Transverse colon (tissue), 4 donors: ENCODE measurements around the gene PRR7. TPM values are rescaled to one million over a fixed set of nuclear protein-coding genes. Genes with fewer than 3 reads are reported as not detected.
A peak's percentile ranks its signal among the peaks of the same experiment; 100 is the strongest.

Experiments
- DNase-seq: peaks from one replicate; pipeline ENCODE4 v3.0.0-alpha.2; 2019
- H3K27ac ChIP-seq, 4 donors: fragments of 200-600 bp; sonication (generic); 2 replicates each; pipeline ENCODE4 v1.5.1; 2016 to 2018; ENCODE audit warnings: inconsistent platforms in 4 of 4
- H3K27me3 ChIP-seq: fragments of 200-600 bp; sonication (generic); 2 replicates; pipeline ENCODE4 v1.5.1; 2017; ENCODE audit warnings: inconsistent platforms
- H3K36me3 ChIP-seq, 4 donors: fragments of 200-600 bp; sonication (generic); 2 replicates each; pipeline ENCODE4 v1.5.1; 2017 to 2019; ENCODE audit warnings: inconsistent platforms in 4 of 4
- H3K4me1 ChIP-seq, 4 donors: fragments of 200-600 bp; sonication (generic); 2 replicates each; pipeline ENCODE4 v1.5.1; 2017 to 2020; ENCODE audit warnings: inconsistent platforms in 4 of 4
- H3K4me3 ChIP-seq, 4 donors: fragments of 200-600 bp; sonication (generic); 1 replicate in 1 of 4; 2 replicates in 3 of 4; pipeline versions ENCODE4 v1.5.1 to v1.6.1; 2017 to 2019; ENCODE audit warnings: inconsistent platforms in 4 of 4
- H3K9me3 ChIP-seq, 2 donors: fragments of 200-600 bp; sonication (generic); 2 replicates each; pipeline ENCODE4 v1.5.1; 2017 to 2019; ENCODE audit warnings: inconsistent platforms in 2 of 2
- CTCF ChIP-seq, 5 experiments: fragments of 200-600 bp in 3 of 5; fragments of 450-650 bp in 2 of 5; sonication (generic) in 3 of 5; IDR thresholded peaks; 1 replicate in 2 of 5; 2 replicates in 3 of 5; pipeline ENCODE4 v1.5.1; 2016 to 2017; ENCODE audit warnings: antibody characterized with exemption in 5 of 5, inconsistent platforms in 3 of 5, mild to moderate bottlenecking in 2 of 5, moderate library complexity in 1 of 5
- EP300 ChIP-seq: sonication (generic); formaldehyde crosslinking; IDR thresholded peaks from one replicate; pipeline ENCODE4 v1.6.1; 2017; ENCODE audit warnings: antibody characterized with exemption, low read depth
- POLR2A ChIP-seq: fragments of 450-650 bp; IDR thresholded peaks from one replicate; pipeline ENCODE4 v1.6.1; 2016; ENCODE audit warnings: antibody characterized with exemption, mild to moderate bottlenecking, moderate library complexity
- POLR2AphosphoS5 ChIP-seq, 3 donors: sonication (generic); formaldehyde crosslinking; IDR thresholded peaks; one replicate each; pipeline ENCODE4 v1.6.1; 2016; ENCODE audit warnings: antibody characterized with exemption in 3 of 3
- WGBS, 2 donors: methylation state at CpG; one replicate each; pipeline ENCODE4 v1.1.5; 2018; ENCODE audit warnings: low coverage in 1 of 2; 5-methylcytosine and 5-hydroxymethylcytosine counted together
- in situ Hi-C, 4 donors: fragments of 200-750 bp; cut with MboI; loops; one replicate each; pipeline versions ENCODE4 v1.15.0 to v1.15.1; 2017; ENCODE audit warnings: low sequenced_read_pairs in 3 of 4, low pct_ligation_motif_present in 1 of 4, low pct_unique_long_range_greater_than_20kb in 1 of 4
- intact Hi-C: fragments of 100-400 bp; cut with DNase I; formaldehyde crosslinking; loops from one replicate; pipeline ENCODE4 v1.15.1; 2023; ENCODE audit warnings: low total_unique reads
- total RNA-seq, 4 donors: library from RNA; depleted of rRNA; stranded (reverse); fragments of >200 nt; gene quantifications; one replicate each; pipeline ENCODE4 v1.1.0, GENCODE V29; 2016

PRR7 gene
- total RNA-seq, 4 donors from 2014 or later: 2.1 to 5.0 (median 2.5) TPM; not detected in 1

- Histone ChIP-seq H3K36me3 (no peaks in the 10 kb centered on the region), H3K4me3 (no peak overlapping the region), H3K4me1 (peaks cover 6 to 30% (median 19%) of the 10 kb centered on the region in 4 donors), H3K27ac (peak overlapping the region in 1 of 4 donors; percentile 15), H3K9me3 (no peaks in the 10 kb centered on the region), H3K27me3 (no peaks in the 10 kb centered on the region)
- intact Hi-C loops: no loop called here
- in situ Hi-C loops: no loop called here
- 88% methylated on average over 8 of the region's 8 CpGs; no CpG with 5 or more reads in 1 of the 2 donors for WGBS, 2 donors
- no peak for DNase-seq
- TF ChIP-seq POLR2AphosphoS5 (IDR thresholded peaks at IDR 0.05) (no peak), CTCF (IDR thresholded peaks at IDR 0.05) (no peak), POLR2A (no peak), EP300 (no peak)
Measured at GRCh38 chr5:177487144-177487543, 40.5 kb downstream of the PRR7 start.

- no peaks in the 10 kb centered on the region for H3K9me3 ChIP-seq
- in situ Hi-C loops: no loop called here
- peak overlapping the region in 2 of 4 donors; percentile 1 to 94 for H3K27ac ChIP-seq
- no peak overlapping the region for H3K4me3 ChIP-seq
- no peaks in the 10 kb centered on the region for H3K27me3 ChIP-seq
- TF ChIP-seq CTCF (IDR thresholded peaks at IDR 0.05) (no peak), EP300 (no peak), POLR2A (no peak), POLR2AphosphoS5 (IDR thresholded peaks at IDR 0.05) (no peak)
- no peak for DNase-seq
- H3K4me1 ChIP-seq: peaks cover 10 to 39% (median 21%) of the 10 kb centered on the region in 4 donors
- no peaks in the 10 kb centered on the region for H3K36me3 ChIP-seq
- intact Hi-C loops: no loop called here
- WGBS, 2 donors: 78 to 93% methylated on average over 5 to 15 of the region's 15 CpGs
Measured at GRCh38 chr5:177487975-177488374, 41.4 kb downstream of the PRR7 start.

GRCh38 chr5:177489119-177489716 is 42.6 kb downstream of the PRR7 start:
- H3K27ac ChIP-seq: peak overlapping the region in 3 of 4 donors; percentile 28 to 95 (median 94)
- no peaks in the 10 kb centered on the region for H3K36me3 ChIP-seq

More at GRCh38 chr5:177489119-177489716, 42.6 kb downstream of the PRR7 start:
- no peak for TF ChIP-seq POLR2AphosphoS5 (IDR thresholded peaks at IDR 0.05)
- TF ChIP-seq POLR2A: no peak
- no peak for TF ChIP-seq EP300
- TF ChIP-seq CTCF (IDR thresholded peaks at IDR 0.05): peak in 4 of 5 experiments; percentile 12 to 24 (median 24)
- no peaks in the 10 kb centered on the region for H3K9me3 ChIP-seq
- DNase-seq: peak; percentile 63
- H3K27me3 ChIP-seq: no peaks in the 10 kb centered on the region
- intact Hi-C loops (no loop called here), in situ Hi-C loops (no loop called here)
- H3K4me1 ChIP-seq: peaks cover 20 to 48% (median 27%) of the 10 kb centered on the region in 4 donors
- no peak overlapping the region for H3K4me3 ChIP-seq
- WGBS, 2 donors: 56% methylated on average over 26 of the region's 26 CpGs; no CpG with 5 or more reads in 1 of the 2 donors
